HCT116 (cell line): ENCODE results near the gene CBLIF.

Source experiments
- CTCF ChIP-seq, 3 experiments: fragments of 200-600 bp in 1 of 3; sonication (generic) in 1 of 3; IDR thresholded peaks in 2 of 3; conservative IDR thresholded peaks in 1 of 3; 2 replicates each; pipeline ENCODE4 v1.5.1; 2012 to 2017; ENCODE audit warnings: low read depth in 2 of 3, low read length in 2 of 3, antibody characterized with exemption in 1 of 3, borderline replicate concordance in 1 of 3, control low read depth in 1 of 3, mild to moderate bottlenecking in 1 of 3, mixed read lengths in 1 of 3, mixed run types in 1 of 3, moderate library complexity in 1 of 3; ENCODE audit not compliant: insufficient read depth in 1 of 3
- EZH2phosphoT487 ChIP-seq: fragments of 200-600 bp; IDR thresholded peaks from 2 replicates; pipeline ENCODE4 v1.6.1; 2018; ENCODE audit warnings: antibody characterized with exemption, borderline replicate concordance

- no peak for TF ChIP-seq CTCF (IDR thresholded peaks at IDR 0.05 in 2 of 3, conservative IDR thresholded peaks at IDR 0.05 in 1 of 3; ENCODE audit: borderline replicate concordance in 1 of 3, insufficient read depth in 1 of 3, low read depth in 2 of 3, low read length in 2 of 3)
- no peak for TF ChIP-seq EZH2phosphoT487
Measured at GRCh38 chr11:59800390-59801025, 44.8 kb downstream of the CBLIF start.
